Cardiac muscle cell (in vitro differentiated cells and primary cell): ENCODE data around the gene UBE2E3. TPM values are rescaled to one million over a fixed set of nuclear protein-coding genes. Genes with fewer than 3 reads are reported as not detected.

Experiments
- DNase-seq, 2 donors: peaks; one replicate each; pipeline versions ENCODE4 v3.0.0 to v3.0.0-alpha.2; 2010 to 2017; ENCODE audit warnings: low read depth in 1 of 2, low spot score in 1 of 2
- H3K27ac ChIP-seq: fragments of 200-600 bp; sonication (generic); 2 replicates; pipeline ENCODE4 v1.5.1; 2016
- H3K27me3 ChIP-seq: fragments of 200-600 bp; sonication (generic); 2 replicates; pipeline ENCODE4 v1.6.0; 2016; ENCODE audit warnings: control low read depth
- H3K36me3 ChIP-seq: fragments of 200-600 bp; sonication (generic); 2 replicates; pipeline ENCODE4 v1.5.1; 2016; ENCODE audit warnings: control low read depth
- H3K4me1 ChIP-seq: fragments of 200-600 bp; sonication (generic); 2 replicates; pipeline ENCODE4 v1.8.1; 2017; ENCODE audit warnings: low read depth, mild to moderate bottlenecking, mixed run types
- H3K4me3 ChIP-seq: fragments of 200-600 bp; sonication (generic); 2 replicates; pipeline ENCODE4 v1.5.1; 2016; ENCODE audit warnings: mild to moderate bottlenecking
- H3K9me3 ChIP-seq: fragments of 200-600 bp; sonication (generic); 2 replicates; pipeline ENCODE4 v1.5.1; 2017; ENCODE audit warnings: low read depth, mild to moderate bottlenecking, control low read depth
- CTCF ChIP-seq: IDR thresholded peaks from 2 replicates; pipeline ENCODE4 v1.5.1; 2012; ENCODE audit warnings: low read depth, mild to moderate bottlenecking, low read length
- polyA plus RNA-seq: library from polyadenylated mRNA; unstranded; fragments of >200 nt; fragmentation: Nextera tagmentation; extraction: Ambion mirVana; gene quantifications from 2 replicates; pipeline ENCODE4 v1.2.1, GENCODE V29; 2016
- total RNA-seq: library from RNA; depleted of rRNA; stranded (reverse); fragments of >200 nt; gene quantifications from 2 replicates; pipeline ENCODE4 v1.2.3, GENCODE V29; 2016

UBE2E3 gene
- total and polyA plus RNA-seq, 2 experiments from 2014 or later: 128 to 202 TPM

DNA sequence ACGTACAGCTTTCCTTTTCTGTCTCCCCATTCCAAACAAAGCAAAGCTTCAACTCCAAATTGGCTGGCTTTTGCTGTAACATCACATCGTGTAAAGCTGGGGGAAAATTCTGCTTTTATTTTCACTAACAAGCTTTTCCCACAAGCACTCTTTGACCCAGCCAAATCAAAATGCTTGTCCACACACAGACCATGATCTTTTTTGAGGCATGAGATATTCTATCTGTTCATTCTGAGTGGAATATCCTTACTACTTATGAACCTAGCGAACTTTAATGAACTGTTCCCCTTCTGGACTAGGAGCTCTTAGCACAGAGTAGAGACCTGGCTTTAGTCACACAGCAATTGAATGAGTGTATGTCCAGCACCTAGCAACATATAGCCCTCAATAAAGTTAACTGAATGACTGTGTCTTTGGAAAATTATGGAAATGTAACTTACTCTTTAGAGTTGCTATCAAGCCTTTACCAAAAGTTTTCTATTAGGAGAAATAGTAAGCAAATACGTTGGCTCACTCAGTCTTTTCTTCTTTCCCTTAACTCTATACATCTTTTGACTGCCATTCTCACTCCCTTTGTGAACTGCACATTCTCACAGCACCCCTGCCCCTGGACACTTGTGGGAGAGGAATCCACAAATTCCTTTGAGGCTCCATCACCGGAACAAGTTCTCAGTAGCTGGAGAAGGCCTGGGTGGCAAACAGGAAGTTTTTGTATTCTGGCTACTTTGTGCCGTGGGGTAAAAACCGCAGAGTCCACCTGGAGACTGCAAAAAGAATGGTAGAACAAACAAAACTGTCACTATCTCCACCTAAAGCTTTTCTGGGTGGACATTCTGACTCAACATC, 1.3 kb upstream of the UBE2E3 start:
- Histone ChIP-seq H3K9me3 (no peaks in the 10 kb centered on the region), H3K36me3 (no peaks in the 10 kb centered on the region), H3K27me3 (no peaks in the 10 kb centered on the region), H3K27ac (no peak overlapping the region), H3K4me1 (peaks cover 16% of the 10 kb centered on the region), H3K4me3 (no peak overlapping the region)
- peak; percentile 36 to 74 for DNase-seq
- TF ChIP-seq CTCF: no peak

GRCh38 chr2:180979749-180980105, 678 bp upstream of the UBE2E3 start:
- Histone ChIP-seq H3K27me3 (no peaks in the 10 kb centered on the region), H3K27ac (no peak overlapping the region), H3K36me3 (no peaks in the 10 kb centered on the region), H3K4me3 (peak overlapping the region; percentile 53), H3K4me1 (peaks cover 21% of the 10 kb centered on the region), H3K9me3 (no peaks in the 10 kb centered on the region)
- DNase-seq: no peak
- TF ChIP-seq CTCF: no peak

DNA sequence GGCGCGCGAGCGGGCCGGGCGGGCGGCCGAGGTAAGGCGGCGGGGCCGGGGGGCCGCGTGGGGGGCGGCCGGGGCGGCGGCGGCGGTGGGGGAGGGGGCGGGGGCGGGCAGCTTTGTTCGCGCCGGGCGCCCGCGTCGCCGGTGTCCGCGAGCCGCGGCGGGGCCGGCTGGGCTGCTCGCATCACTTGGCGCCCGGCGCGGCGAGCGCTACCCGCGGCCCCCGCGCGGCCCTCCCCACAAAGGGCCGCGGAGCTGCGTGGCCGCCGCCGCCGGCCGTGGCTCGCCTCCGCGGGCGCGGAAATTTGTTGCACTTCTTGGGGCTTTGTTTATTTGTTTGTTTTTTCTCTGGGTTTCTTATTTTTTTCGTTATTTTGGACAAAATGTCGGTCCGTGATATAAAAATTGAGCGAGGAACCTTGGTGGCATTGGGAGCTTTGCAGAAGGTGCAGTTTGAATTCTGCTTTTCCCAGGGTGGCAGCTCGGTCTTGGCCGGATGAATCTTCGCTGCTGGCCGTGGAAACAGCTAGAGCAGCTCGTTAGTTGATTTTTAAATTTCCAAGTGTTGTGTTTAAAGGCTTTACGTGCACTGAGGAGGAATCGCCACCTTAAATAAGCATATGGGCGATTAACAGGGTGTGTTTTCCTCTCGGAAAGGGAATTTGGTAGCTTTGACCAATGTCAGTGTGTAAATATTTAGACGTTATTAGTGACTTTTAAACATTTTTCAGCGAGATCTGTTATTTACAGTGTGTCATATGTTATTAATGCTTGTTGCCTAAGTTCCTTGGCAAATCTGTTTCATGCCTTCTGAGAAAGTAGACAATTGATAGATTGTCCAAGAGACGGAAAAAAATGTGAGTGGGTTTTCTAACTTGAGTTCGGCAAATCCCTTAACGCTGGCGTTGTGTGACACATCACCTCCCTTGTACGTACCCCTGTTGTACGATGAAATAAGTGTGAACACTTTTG, 822 bp downstream of the UBE2E3 start:
- Histone ChIP-seq H3K4me3 (peak overlapping the region; percentile 92), H3K27ac (peak overlapping the region; percentile 76), H3K36me3 (no peaks in the 10 kb centered on the region), H3K4me1 (peaks cover 36% of the 10 kb centered on the region), H3K9me3 (no peaks in the 10 kb centered on the region), H3K27me3 (no peaks in the 10 kb centered on the region)
- peak; percentile 44 to 53 for DNase-seq
- TF ChIP-seq CTCF: no peak

GRCh38 chr2:180983468-180984242, 3.2 kb downstream of the UBE2E3 start:
- peak; percentile 73 for DNase-seq
- H3K4me3 ChIP-seq: peak overlapping the region; percentile 92
- no peaks in the 10 kb centered on the region for H3K9me3 ChIP-seq
- no peaks in the 10 kb centered on the region for H3K36me3 ChIP-seq
- peak; percentile 51 for TF ChIP-seq CTCF
- no peaks in the 10 kb centered on the region for H3K27me3 ChIP-seq
- peaks cover 46% of the 10 kb centered on the region for H3K4me1 ChIP-seq
- peak overlapping the region; percentile 92 for H3K27ac ChIP-seq
